Neural crest cell (in vitro differentiated cells): Measurements from ENCODE around the gene EYS. TPM values are rescaled to one million over a fixed set of nuclear protein-coding genes. Genes with fewer than 3 reads are reported as not detected.

Experiments
- DNase-seq: peaks from one replicate; pipeline ENCODE4 v3.0.0; 2021; ENCODE audit warnings: low read depth, mixed read lengths, low spot score
- H3K27ac Mint-ChIP-seq: one replicate; pipeline ENCODE4 v1.8.0; 2021; ENCODE audit warnings: mild to moderate bottlenecking, mixed read lengths; ENCODE audit not compliant: unreplicated experiment
- H3K27me3 Mint-ChIP-seq: 2 replicates; pipeline ENCODE4 v1.8.0; 2021; ENCODE audit warnings: low read depth, mild to moderate bottlenecking, mixed read lengths
- H3K36me3 Mint-ChIP-seq: 2 replicates; pipeline ENCODE4 v1.8.0; 2021; ENCODE audit warnings: low read depth, mild to moderate bottlenecking, mixed read lengths
- H3K4me1 Mint-ChIP-seq: 2 replicates; pipeline ENCODE4 v1.8.0; 2021; ENCODE audit warnings: mixed read lengths
- H3K4me3 Mint-ChIP-seq: one replicate; pipeline ENCODE4 v1.8.0; 2021; ENCODE audit warnings: mild to moderate bottlenecking, mixed read lengths
- H3K9me3 Mint-ChIP-seq: 2 replicates; pipeline ENCODE4 v1.8.0; 2021; ENCODE audit warnings: mixed read lengths
- CTCF ChIP-seq: fragments of 200-600 bp; sonication (generic); conservative IDR thresholded peaks from 2 replicates; pipeline ENCODE4 v1.5.0; 2021; ENCODE audit warnings: antibody characterized with exemption, mild to moderate bottlenecking
- total RNA-seq: library from RNA; stranded (reverse); gene quantifications from 2 replicates; pipeline ENCODE4 v1.2.1, GENCODE V29; 2021

The EYS gene
- total RNA-seq, 1 donor from 2014 or later, result 0.40 TPM

GRCh38 chr6:63998991-63999390 is 1708.0 kb downstream of the EYS start:
- no peak for DNase-seq
- Mint-ChIP-seq H3K27me3 (no peaks in the 10 kb centered on the region), H3K36me3 (no peaks in the 10 kb centered on the region), H3K27ac (no peak overlapping the region), H3K4me1 (peaks cover 5% of the 10 kb centered on the region), H3K4me3 (no peak overlapping the region), H3K9me3 (no peaks in the 10 kb centered on the region)
- no peak for TF ChIP-seq CTCF

GRCh38 chr6:63997734-63998133 is 1709.3 kb downstream of the EYS start:
- Mint-ChIP-seq H3K27ac (no peak overlapping the region), H3K4me1 (peaks cover under 1% of the 10 kb centered on the region), H3K9me3 (no peaks in the 10 kb centered on the region), H3K27me3 (no peaks in the 10 kb centered on the region), H3K4me3 (no peak overlapping the region), H3K36me3 (no peaks in the 10 kb centered on the region)
- DNase-seq, result no peak
- TF ChIP-seq CTCF, result no peak

- H3K27ac Mint-ChIP-seq, result no peak overlapping the region
- no peaks in the 10 kb centered on the region for H3K36me3 Mint-ChIP-seq
- TF ChIP-seq CTCF, result no peak
- no peak overlapping the region for H3K4me3 Mint-ChIP-seq
- no peak for DNase-seq
- no peaks in the 10 kb centered on the region for H3K9me3 Mint-ChIP-seq
- no peaks in the 10 kb centered on the region for H3K4me1 Mint-ChIP-seq
- H3K27me3 Mint-ChIP-seq, result no peaks in the 10 kb centered on the region
Measured at GRCh38 chr6:63997221-63997620, 1709.8 kb downstream of the EYS start.

DNA sequence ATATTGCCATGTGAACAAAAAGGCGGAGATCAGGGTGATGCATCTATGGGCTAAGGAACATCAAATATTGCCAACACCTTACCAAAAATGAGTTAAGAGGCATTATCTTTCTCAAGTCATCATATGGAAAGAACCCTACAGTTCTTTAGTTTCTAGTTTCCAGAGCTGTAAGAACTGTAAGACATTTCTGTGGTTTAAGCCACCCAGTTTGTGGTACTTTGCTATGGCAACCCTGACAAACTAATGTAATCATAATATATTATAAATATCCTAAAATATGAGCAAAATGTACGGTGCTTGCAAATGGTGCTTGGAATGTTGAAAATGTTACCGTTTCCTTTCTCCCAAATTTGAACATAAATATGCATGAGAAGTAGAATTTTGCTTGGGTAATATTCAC is 1721.8 kb downstream of the EYS start:
- peaks cover 4% of the 10 kb centered on the region for H3K9me3 Mint-ChIP-seq
- DNase-seq, result no peak
- peaks cover 4% of the 10 kb centered on the region for H3K36me3 Mint-ChIP-seq
- TF ChIP-seq CTCF, result no peak
- H3K27ac Mint-ChIP-seq, result no peak overlapping the region
- H3K27me3 Mint-ChIP-seq, result no peaks in the 10 kb centered on the region
- peaks cover 7% of the 10 kb centered on the region for H3K4me1 Mint-ChIP-seq
- H3K4me3 Mint-ChIP-seq, result no peak overlapping the region

DNA sequence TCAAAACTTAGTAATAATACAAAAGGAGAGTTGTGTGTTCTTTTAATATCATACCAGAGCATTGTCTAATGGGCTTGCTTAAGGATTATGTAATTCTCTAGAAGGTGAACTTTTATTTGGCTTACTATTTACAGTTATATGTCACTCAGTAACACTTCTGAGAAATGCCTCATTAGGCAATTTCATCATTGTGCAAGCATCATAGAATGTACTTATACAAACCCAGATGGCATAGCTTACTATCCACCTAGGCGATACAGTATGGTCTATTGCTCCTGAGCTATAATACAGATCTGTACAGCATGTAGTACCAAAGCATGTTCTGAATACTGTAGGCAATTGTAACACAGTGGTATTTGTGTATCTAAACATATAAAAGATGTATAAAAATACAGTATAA is 1731.3 kb downstream of the EYS start:
- Mint-ChIP-seq H3K4me1 (no peaks in the 10 kb centered on the region), H3K4me3 (no peak overlapping the region), H3K27ac (no peak overlapping the region), H3K27me3 (no peaks in the 10 kb centered on the region), H3K9me3 (no peaks in the 10 kb centered on the region), H3K36me3 (peaks cover 3% of the 10 kb centered on the region)
- DNase-seq, result no peak
- no peak for TF ChIP-seq CTCF

DNA sequence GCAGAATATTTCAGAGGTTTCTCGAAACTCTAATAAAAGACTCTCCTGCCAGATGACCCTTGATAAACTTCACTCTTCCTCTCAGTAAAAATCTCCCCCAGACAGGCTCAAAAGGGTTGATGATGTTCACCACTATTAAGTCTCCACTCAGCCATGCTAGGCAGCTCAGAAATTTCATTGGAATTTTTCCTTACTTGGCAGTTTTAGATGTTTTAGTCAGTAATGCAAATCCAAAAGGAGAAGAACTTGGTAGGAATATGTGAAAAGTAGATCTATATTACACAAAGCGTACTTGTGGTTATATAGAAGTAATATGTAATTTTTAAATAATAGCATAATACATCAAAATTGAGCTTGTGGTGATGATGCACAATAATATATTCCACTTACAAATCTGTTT is 1738.4 kb downstream of the EYS start:
- no peak for TF ChIP-seq CTCF
- Mint-ChIP-seq H3K4me1 (peaks cover 15% of the 10 kb centered on the region), H3K9me3 (no peaks in the 10 kb centered on the region), H3K36me3 (peaks cover 3% of the 10 kb centered on the region), H3K27ac (no peak overlapping the region), H3K27me3 (no peaks in the 10 kb centered on the region), H3K4me3 (no peak overlapping the region)
- DNase-seq, result no peak
